Measurements from ENCODE around the gene PRODH.
"Not testable (repeated sequence)": the region's sequence is repeated elsewhere in the genome, so short reads cannot be mapped to it uniquely, and the experiment has no call there.

PRODH gene

DNA sequence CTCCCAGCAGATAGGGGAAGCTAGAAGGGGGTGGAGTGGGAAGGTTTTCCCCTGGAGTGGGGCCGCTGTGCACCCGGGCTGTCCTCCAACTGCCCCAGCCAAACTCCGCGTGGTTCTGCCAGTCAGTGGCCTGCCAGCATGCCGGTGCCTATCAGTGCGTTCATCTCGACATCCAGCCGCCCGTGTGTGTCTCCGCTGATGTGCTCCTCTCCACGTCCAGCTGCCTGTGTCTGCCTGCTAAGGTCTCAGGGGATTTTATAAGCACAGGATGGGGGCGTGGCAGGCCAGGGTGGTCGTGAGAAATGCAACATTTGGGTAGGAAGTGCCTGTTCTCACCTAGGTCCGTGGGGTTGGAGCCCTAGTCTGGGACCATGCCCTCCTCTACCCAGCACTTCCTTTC is 17.0 kb upstream of the PRODH start:
- not testable (repeated sequence) for DNase-seq (ENCODE audit: low read depth)

DNA sequence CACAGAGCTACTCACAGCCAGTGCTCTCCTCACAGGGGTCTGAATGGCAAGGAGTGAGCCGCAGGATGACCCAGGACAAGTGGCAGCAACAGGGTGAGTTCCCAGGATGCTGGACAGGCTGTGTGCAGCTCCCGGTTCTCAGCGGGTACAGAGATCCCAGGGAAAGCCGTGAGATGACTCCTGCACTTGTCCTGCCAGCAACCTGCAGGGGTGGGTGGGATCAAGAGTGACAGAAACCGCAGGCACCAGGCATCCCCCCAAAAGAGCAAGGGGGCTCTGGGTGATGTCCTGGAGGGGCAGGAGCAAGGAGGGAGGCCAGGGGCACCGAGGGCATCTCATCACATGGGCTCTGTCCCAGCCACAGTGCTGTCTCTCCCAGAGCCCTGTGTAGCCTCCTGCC is 15.9 kb upstream of the PRODH start:
- no peak for DNase-seq (ENCODE audit: low read depth)

- no peak for DNase-seq (ENCODE audit: low read depth)
Measured at GRCh38 chr22:18950141-18950540, 14.0 kb upstream of the PRODH start.

GRCh38 chr22:18947905-18948304 is 11.8 kb upstream of the PRODH start:
- no peak for DNase-seq (ENCODE audit: low read depth)

DNA sequence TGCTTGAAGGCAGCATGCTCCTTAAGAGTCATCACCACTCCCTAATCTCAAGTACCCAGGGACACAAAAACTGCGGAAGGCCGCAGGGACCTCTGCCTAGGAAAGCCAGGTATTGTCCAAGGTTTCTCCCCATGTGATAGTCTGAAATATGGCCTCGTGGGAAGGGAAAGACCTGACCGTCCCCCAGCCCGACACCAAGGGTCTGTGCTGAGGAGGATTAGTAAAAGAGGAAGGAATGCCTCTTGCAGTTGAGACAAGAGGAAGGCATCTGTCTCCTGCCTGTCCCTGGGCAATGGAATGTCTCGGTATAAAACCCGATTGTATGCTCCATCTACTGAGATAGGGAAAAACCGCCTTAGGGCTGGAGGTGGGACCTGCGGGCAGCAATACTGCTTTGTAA is 11.0 kb upstream of the PRODH start:
- not testable (repeated sequence) for DNase-seq (ENCODE audit: low read depth)

DNA sequence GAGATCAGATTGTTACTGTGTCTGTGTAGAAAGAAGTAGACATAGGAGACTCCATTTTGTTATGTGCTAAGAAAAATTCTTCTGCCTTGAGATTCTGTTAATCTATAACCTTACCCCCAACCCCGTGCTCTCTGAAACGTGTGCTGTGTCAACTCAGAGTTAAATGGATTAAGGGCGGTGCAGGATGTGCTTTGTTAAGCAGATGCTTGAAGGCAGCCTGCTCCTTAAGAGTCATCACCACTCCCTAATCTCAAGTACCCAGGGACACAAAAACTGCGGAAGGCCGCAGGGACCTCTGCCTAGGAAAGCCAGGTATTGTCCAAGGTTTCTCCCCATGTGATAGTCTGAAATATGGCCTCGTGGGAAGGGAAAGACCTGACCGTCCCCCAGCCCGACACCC is 2.6 kb upstream of the PRODH start:
- not testable (repeated sequence) for DNase-seq (ENCODE audit: low read depth)

GRCh38 chr22:18934688-18935087 is 1.4 kb downstream of the PRODH start:
- DNase-seq (ENCODE audit: low read depth), result not testable (repeated sequence)

- DNase-seq (ENCODE audit: low read depth), result no peak
Measured at GRCh38 chr22:18933914-18934313, 2.2 kb downstream of the PRODH start.

GRCh38 chr22:18931905-18932652 is 4.0 kb downstream of the PRODH start:
- DNase-seq (ENCODE audit: low read depth), result no peak

DNA sequence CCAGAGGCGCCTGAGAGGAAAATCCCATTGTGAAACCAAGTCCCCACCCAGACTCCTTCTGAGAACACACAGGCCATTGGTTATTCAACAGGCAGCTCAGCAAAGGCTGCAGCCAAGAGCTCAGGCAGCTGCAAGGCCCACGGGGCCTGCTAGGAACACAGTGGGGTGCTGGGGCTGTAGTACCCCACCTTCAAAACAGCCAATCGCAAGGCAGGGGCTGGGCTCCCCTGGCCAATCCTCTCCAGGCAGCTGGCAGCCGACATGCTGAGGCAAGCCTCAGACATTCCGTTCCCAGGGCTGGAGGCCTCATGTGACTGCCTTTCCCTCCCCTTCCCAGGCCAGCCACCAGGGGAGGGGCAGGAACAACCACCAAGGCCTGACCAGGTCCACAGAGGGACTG is 6.6 kb downstream of the PRODH start:
- DNase-seq (ENCODE audit: low read depth), result no peak

- no peak for DNase-seq (ENCODE audit: low read depth)
Measured at GRCh38 chr22:18927573-18927972, 8.5 kb downstream of the PRODH start.

DNA sequence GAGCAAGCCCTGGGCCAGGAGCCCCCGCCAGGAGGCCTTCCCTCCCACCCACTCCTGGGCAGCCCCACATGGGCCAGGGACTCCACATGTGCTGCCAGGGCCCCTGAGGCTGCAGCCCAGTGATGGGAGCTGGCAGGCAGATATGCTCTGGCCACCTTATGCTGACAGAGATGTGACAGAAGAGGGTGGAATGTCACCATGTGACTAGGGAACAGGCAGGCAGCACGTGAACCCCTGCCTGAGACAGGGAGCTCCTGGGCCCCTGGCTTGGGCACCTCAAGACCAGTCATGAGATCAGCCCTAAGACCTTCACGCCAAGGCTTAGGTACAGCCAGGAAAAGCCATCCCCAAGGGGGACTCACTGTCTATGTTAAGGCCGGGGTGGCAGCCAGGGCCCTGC is 9.1 kb downstream of the PRODH start:
- no peak for DNase-seq (ENCODE audit: low read depth)

- no peak for DNase-seq (ENCODE audit: low read depth)
Measured at GRCh38 chr22:18925368-18926064, 10.6 kb downstream of the PRODH start.

DNA sequence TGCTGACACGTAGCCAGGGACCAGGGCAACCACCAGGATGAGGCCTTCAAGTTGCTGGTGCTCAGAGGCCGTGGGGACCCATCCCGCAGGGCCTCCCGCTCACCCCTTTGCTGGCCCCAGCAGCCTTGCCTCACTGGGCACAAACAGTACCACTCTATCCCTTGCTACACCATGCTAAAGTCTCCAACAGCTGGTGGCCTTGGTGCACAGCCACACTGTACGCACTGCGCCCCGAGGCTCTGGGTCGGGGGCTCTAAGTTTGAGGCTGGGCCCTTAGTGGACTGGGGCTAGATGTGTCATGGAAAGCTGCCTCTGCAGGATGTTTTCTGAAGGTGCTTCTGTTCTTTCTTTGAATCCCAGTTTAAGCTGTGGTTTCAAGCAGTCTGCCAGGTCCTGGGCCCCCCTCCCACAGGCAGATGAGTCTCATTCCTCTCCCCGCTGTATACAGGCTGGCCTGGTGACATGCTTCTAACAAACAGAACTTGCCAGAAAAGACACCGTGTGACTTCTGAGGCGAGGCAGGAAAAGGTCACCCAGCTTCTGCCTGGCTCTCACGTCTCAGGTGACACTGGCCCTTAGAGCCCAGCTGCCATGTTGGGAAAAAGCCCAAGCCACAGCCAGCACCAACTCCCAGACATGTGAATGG is 15.7 kb downstream of the PRODH start:
- not testable (repeated sequence) for DNase-seq (ENCODE audit: low read depth)

DNA sequence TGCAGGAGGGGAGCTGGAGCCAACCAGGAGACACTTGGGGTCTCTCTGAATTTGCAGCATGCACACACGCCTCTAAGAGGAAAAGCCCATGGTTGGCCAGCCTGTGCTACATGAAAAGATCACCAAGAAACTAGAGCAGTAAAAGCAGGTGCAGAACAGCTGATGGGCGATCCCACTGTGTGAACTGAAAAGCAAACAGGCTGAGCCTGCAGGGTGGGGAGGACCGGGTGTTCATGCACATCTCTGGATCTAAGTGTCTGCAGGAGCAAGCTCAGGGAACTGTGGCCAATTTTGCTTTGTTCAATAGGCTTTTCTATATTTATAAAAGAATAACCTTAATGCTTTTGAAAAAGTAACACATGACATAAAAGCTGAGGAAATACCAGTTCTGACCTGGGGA is 18.3 kb downstream of the PRODH start:
- DNase-seq (ENCODE audit: low read depth), result not testable (repeated sequence)

DNA sequence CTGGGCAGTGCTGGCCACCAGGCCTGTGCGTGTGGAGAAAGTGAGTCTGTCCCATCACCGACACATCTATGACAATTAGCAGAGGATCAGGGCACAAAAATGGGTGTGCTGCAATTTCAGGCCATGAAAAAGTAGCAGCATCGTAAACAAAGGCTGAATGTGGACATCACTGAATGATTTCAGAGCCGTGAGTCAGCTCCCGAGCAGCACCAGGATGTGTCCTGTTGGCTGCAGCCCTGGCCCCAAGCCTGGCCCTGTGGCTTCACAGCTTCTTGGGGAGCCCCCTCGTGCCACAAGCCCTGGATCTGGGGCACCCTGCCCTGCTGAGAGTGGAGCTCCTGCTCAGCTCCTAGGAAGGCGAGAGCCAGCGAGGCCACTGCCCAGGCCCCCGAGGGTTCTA is 20.5 kb downstream of the PRODH start:
- DNase-seq (ENCODE audit: low read depth), result not testable (repeated sequence)

DNA sequence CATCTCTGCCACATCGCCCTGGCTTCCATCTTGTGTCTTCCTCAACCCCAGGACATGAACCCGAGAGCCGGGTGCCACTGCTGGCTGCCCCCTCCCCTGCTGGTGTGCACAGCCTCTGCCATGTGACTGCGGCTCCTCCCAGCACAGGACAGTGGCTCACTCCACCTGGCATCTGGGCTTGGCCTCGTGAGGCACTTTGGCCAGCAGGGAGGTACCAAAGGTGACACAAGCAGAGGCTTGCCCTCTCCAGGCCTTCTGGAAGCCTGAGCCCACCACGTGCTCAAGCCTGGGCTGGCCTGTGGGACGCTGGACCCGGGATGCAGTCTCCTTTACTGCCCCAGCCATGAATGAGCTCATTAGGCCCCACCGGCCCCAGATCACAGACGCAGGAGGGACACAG is 21.5 kb downstream of the PRODH start:
- DNase-seq (ENCODE audit: low read depth), result not testable (repeated sequence)

- not testable (repeated sequence) for DNase-seq (ENCODE audit: low read depth)
Measured at GRCh38 chr22:18912264-18912946, 23.7 kb downstream of the PRODH start.

- DNase-seq (ENCODE audit: low read depth), result not testable (repeated sequence)
Measured at GRCh38 chr22:18911535-18911934, 24.6 kb downstream of the PRODH start.

DNA sequence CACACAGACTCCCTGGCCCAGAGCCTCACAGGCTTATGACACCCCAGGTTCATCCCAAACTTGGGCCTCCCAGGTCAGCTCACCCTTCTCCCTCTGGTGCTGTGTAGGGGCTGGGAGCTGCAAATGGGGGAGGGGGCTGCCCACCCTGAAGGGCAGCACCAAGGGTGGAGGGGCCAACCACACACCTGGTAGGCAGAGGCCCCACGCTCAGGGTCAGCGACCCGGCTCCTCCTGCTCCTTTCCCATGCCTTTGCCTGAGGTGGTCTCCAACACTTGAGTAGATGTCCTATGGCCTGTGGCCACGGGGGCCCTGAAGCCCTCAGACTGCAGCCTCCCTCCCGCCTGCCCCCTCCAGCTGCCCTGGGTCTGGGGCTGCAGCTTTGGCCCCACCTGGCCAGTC is 26.5 kb downstream of the PRODH start:
- DNase-seq (ENCODE audit: low read depth), result no peak

- DNase-seq (ENCODE audit: low read depth), result no peak
Measured at GRCh38 chr22:18906896-18907295, 29.2 kb downstream of the PRODH start.

GRCh38 chr22:18906410-18906745 is 29.7 kb downstream of the PRODH start:
- DNase-seq (ENCODE audit: low read depth), result not testable (repeated sequence)
